ENCODE measurements around the gene KIF6.

KIF6 gene

GRCh38 chr6:39339096-39339867 lies 385.9 kb downstream of the KIF6 start:
- TF ChIP-seq CTCF (IDR thresholded peaks at IDR 0.05; ENCODE audit: borderline replicate concordance, extremely low read depth, low read length, poor library complexity, severe bottlenecking) = no peak
- no peak for TF ChIP-seq EZH2 (IDR thresholded peaks at IDR 0.05; ENCODE audit: borderline replicate concordance, low read depth, low read length, severe bottlenecking)
- Histone ChIP-seq H3K4me3 (ENCODE audit: low read depth in 1 of 2, low read length in 2 of 2) (no peak overlapping the region), H3K4me2 (ENCODE audit: insufficient read depth, low read length) (no peak overlapping the region), H2AFZ (ENCODE audit: low read depth, low read length) (no peak overlapping the region), H3K4me1 (ENCODE audit: insufficient read depth, low read length) (no peaks in the 10 kb centered on the region), H3K27me3 (ENCODE audit: insufficient read depth, low read length, poor library complexity) (peaks cover 5% of the 10 kb centered on the region), H3K9ac (ENCODE audit: low read depth, low read length) (no peak overlapping the region), H3K79me2 (ENCODE audit: insufficient read depth, low read length) (no peaks in the 10 kb centered on the region), H3K36me3 (ENCODE audit: insufficient read depth, low read length) (no peaks in the 10 kb centered on the region), H3K9me3 (ENCODE audit: insufficient read depth, low read length, severe bottlenecking) (no peaks in the 10 kb centered on the region), H3K27ac (ENCODE audit: low read length) (no peak overlapping the region), H4K20me1 (ENCODE audit: insufficient read depth, low read length) (no peaks in the 10 kb centered on the region; the same call in 1 of the 2 replicates)
- DNase-seq (no peak), ATAC-seq (ENCODE audit: insufficient read depth, low read depth) (no peak)

GRCh38 chr6:39338397-39338796 lies 386.8 kb downstream of the KIF6 start:
- Histone ChIP-seq H3K9ac (ENCODE audit: low read depth, low read length) (no peak overlapping the region), H3K4me3 (ENCODE audit: low read depth in 1 of 2, low read length in 2 of 2) (no peak overlapping the region), H3K27ac (ENCODE audit: low read length) (no peak overlapping the region), H3K4me2 (ENCODE audit: insufficient read depth, low read length) (no peak overlapping the region), H3K9me3 (ENCODE audit: insufficient read depth, low read length, severe bottlenecking) (no peaks in the 10 kb centered on the region), H2AFZ (ENCODE audit: low read depth, low read length) (no peak overlapping the region), H4K20me1 (ENCODE audit: insufficient read depth, low read length) (no peaks in the 10 kb centered on the region; the same call in 1 of the 2 replicates), H3K4me1 (ENCODE audit: insufficient read depth, low read length) (no peaks in the 10 kb centered on the region), H3K27me3 (ENCODE audit: insufficient read depth, low read length, poor library complexity) (peaks cover 5% of the 10 kb centered on the region), H3K36me3 (ENCODE audit: insufficient read depth, low read length) (no peaks in the 10 kb centered on the region), H3K79me2 (ENCODE audit: insufficient read depth, low read length) (no peaks in the 10 kb centered on the region)
- no peak for ATAC-seq (ENCODE audit: insufficient read depth, low read depth)
- no peak for DNase-seq
- TF ChIP-seq EZH2 (IDR thresholded peaks at IDR 0.05; ENCODE audit: borderline replicate concordance, low read depth, low read length, severe bottlenecking) (no peak), CTCF (IDR thresholded peaks at IDR 0.05; ENCODE audit: borderline replicate concordance, extremely low read depth, low read length, poor library complexity, severe bottlenecking) (no peak)

GRCh38 chr6:39335780-39336545 lies 389.2 kb downstream of the KIF6 start:
- Histone ChIP-seq H3K27me3 (ENCODE audit: insufficient read depth, low read length, poor library complexity) (peaks cover 3% of the 10 kb centered on the region), H3K79me2 (ENCODE audit: insufficient read depth, low read length) (no peaks in the 10 kb centered on the region), H3K27ac (ENCODE audit: low read length) (no peak overlapping the region), H3K4me3 (ENCODE audit: low read depth in 1 of 2, low read length in 2 of 2) (no peak overlapping the region), H3K9ac (ENCODE audit: low read depth, low read length) (no peak overlapping the region), H2AFZ (ENCODE audit: low read depth, low read length) (no peak overlapping the region), H3K36me3 (ENCODE audit: insufficient read depth, low read length) (no peaks in the 10 kb centered on the region), H3K4me1 (ENCODE audit: insufficient read depth, low read length) (no peaks in the 10 kb centered on the region), H3K4me2 (ENCODE audit: insufficient read depth, low read length) (no peak overlapping the region), H3K9me3 (ENCODE audit: insufficient read depth, low read length, severe bottlenecking) (no peaks in the 10 kb centered on the region), H4K20me1 (ENCODE audit: insufficient read depth, low read length) (no peaks in the 10 kb centered on the region; the same call in 1 of the 2 replicates)
- TF ChIP-seq CTCF (IDR thresholded peaks at IDR 0.05; ENCODE audit: borderline replicate concordance, extremely low read depth, low read length, poor library complexity, severe bottlenecking) (no peak), EZH2 (IDR thresholded peaks at IDR 0.05; ENCODE audit: borderline replicate concordance, low read depth, low read length, severe bottlenecking) (no peak)
- DNase-seq = peak; percentile 15
- peak; percentile 53 for ATAC-seq (ENCODE audit: insufficient read depth, low read depth)
